HG03108 (cell line): ENCODE results near the gene VEGFD.

Experiments used
- ATAC-seq: cut with Tn5 transposase; IDR thresholded peaks from one replicate; pipeline ENCODE4 v1.9.1; 2021; ENCODE audit warnings: moderate library complexity; ENCODE audit not compliant: unreplicated experiment

Gene VEGFD

GRCh38 chrX:15366506-15367352, 17.5 kb downstream of the VEGFD start:
- no peak for ATAC-seq

DNA sequence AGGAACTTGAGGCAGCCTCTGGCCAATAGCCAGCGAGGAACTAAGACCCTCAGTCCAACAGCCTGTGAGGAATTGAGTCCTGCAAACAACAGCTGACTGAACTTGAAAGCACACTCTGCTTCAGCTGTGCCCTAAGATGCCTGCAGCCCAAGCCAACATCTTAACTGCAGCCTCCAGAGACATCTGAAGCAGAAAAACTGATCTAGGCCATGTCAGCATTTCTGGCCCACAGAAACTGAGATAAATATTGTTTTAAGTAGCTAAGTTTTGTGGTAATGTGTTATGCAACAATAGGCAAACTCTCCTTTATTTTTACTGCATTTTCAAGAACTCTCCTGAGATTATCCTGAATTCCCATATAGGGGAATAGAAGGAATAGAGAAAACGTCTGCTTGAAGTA, 24.5 kb downstream of the VEGFD start:
- no peak for ATAC-seq

DNA sequence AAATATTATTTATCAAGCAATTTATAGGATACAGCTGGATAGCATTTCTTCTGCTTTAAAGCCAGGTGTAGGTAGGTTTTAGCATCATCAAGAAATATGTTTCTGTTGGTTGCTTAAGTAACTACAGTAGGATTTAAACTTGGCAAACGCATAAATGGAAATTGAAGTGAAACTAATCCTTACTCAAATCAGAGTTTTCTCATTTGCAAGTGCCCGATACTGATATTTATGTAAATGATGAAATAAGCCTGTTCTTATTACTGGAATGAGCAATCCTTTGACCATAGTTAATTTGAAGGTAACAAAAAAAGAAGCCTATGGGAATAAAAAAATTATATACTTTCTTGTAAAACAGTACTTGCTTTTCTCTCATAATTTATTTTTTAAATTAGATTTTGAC, 25.7 kb downstream of the VEGFD start:
- ATAC-seq = no peak

- ATAC-seq = no peak
Observed at GRCh38 chrX:15356444-15356843, 27.8 kb downstream of the VEGFD start.

GRCh38 chrX:15350329-15350996, 33.8 kb downstream of the VEGFD start:
- ATAC-seq = no peak

- ATAC-seq = no peak
Observed at GRCh38 chrX:15349046-15349445, 35.2 kb downstream of the VEGFD start.

DNA sequence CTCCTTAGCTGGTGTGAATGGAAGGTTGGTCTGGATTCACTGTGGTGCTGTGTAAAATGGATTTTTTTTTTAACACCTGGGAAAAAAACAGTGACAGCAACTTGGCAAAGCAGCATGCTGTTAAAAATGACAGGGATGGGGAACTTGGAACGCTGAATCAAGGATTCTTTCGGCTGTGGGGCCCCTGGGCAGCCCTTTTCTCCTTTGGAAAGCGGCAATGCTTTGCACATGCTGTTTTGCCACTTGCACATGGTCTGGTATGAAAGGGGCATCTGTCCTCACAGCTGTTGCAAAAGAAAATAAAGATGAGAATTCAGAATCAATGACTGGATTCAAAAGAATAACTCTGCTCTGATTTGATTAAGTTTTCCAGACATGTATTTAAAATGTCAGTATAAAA, 38.2 kb downstream of the VEGFD start:
- ATAC-seq = no peak

DNA sequence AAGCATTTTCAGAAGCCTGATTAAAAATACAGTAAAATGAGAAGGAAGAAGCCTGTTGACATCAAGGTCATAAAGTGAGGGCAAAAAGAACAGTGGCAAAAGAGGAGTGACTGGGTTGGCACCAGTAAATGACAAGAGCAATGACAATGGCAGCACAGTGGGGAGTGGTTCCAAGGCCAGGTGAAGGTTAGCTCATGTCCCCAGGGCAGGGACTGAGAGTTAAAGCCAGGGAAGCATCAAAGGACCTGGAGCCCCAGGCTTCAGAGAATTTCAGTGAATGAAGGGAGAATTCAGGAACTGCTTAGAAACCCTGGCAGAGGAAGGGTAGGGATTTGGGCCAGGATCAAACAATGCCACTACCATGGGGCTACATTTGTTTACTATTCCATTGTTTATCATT, 40.1 kb downstream of the VEGFD start:
- ATAC-seq = no peak

DNA sequence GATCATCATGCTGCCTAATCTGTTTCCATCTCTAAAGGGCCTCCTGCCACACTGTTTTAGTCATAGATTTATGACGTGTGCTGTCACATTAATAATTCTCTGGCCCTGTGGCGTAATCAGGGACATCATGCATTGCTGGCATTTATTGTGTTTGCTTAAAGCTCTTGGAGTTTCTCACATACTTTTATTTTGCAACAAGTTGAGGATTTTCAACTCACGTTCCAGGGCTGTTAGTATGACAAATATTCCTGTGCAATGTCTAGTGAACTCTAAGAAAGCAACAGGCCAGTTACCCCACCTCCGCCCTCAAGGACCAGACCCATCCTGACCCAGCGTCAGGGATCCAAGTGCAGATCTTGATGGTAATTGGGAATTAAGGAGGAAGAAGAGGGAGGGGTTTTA, 41.1 kb downstream of the VEGFD start:
- no peak for ATAC-seq

- ATAC-seq = no peak
Observed at GRCh38 chrX:15340867-15341266, 43.3 kb downstream of the VEGFD start.

- no peak for ATAC-seq
Observed at GRCh38 chrX:15336023-15336413, 48.2 kb downstream of the VEGFD start.

- peak; percentile 99 for ATAC-seq
Observed at GRCh38 chrX:15335135-15336022, 48.8 kb downstream of the VEGFD start, which contains the start of gene PIGA. Gene PIGA, minus strand, starts transcription at chrX:15335523. Its CDS starts 3,593 bp downstream, at chrX:15331930.

DNA sequence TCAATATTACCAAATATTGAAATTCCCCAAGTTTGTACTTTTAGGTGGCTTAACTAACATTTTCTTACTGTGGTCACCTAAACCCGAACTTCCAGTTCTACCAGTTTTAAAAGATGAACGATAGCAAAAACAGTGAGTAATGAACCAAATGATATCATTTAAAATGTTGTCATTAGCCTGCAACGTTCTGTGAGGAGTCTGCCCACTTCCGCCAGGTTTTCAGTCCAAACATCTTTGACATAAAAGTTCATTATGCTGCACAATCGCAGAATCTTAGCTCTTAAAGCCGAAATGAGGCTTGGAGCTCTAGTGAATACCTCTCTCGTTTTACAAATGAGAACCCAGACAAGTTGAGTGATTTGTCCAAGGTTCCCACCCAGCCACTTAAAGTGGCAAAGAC, 49.7 kb downstream of the VEGFD start:
- no peak for ATAC-seq

- ATAC-seq = no peak
Observed at GRCh38 chrX:15328821-15329220, 55.4 kb downstream of the VEGFD start.

- ATAC-seq = no peak
Observed at GRCh38 chrX:15328131-15328530, 56.1 kb downstream of the VEGFD start.

DNA sequence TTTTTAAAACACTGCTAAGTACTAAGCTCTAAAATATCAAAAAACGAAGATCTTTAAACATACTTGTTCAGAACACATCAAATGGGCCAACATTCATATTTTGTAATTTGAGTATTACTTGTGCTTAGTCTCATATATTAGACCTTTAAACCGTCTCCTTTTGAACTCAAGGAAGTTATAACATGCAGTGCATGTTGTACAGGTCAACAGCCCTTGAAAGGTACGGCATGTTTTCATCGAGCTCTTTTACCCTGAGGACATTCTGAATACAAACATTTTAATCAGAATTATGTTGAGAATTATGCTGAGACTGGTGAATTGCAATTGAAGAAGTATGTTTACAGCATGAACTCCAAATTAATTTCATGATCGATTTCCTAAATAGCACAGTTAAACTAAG, 61.7 kb downstream of the VEGFD start:
- ATAC-seq = no peak

GRCh38 chrX:15322072-15322471, 62.1 kb downstream of the VEGFD start:
- no peak for ATAC-seq

- ATAC-seq = no peak
Observed at GRCh38 chrX:15321447-15321846, 62.8 kb downstream of the VEGFD start.

GRCh38 chrX:15320297-15320696, 63.9 kb downstream of the VEGFD start:
- no peak for ATAC-seq

DNA sequence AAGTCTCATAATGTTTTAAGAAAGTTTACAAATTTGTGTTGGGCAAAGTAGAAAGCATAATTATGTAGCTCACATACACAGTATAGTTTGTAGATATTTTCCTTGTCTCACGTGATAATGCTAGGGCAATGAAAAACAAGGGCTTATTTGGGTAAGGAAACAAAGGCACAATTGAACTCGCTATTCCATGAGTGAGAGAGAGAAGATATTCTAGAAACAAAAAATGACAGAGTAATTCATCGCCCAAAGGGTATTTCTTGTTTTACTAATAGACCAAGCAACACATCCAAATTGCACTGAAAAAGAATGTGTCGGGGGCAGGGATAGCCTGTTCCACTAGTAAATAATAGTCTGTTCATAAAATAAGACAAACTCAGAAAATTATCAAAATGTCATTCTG, 65.1 kb downstream of the VEGFD start:
- ATAC-seq = no peak

DNA sequence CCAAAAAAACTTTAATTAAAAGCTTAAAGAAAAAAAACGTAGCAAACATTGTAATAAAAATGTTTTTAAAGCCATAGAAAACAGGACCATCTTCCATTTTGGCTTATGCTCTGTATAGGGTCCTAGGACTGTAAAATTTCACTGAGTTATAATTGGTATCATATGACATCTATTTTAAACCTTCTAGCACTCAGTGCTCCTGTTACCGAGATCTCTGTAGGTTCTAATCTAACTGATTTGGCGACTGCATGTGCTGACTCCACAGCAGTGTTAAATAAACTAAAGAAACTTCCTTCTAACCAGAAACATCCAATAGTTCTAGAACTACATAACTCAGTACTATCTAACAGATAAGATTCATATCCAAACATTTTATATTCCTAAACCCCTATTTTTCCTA, 68.7 kb downstream of the VEGFD start, which contains the start of gene ASB11:
Gene ASB11 (minus strand): TSS at position 132 of the 400 bp plus-strand sequence. CDS start 35 bp downstream, at position 97.
- ATAC-seq = no peak
